IMR-90 (cell line): ENCODE results near the gene WDTC1. TPM values are rescaled to one million over a fixed set of nuclear protein-coding genes. Genes with fewer than 3 reads are reported as not detected.

Experiments
- ATAC-seq: fragments of 200-7000 bp; cut with Tn5 transposase; 2 replicates; pipeline ENCODE4 v1.9.1; 2020; ENCODE audit warnings: low read depth, mild to moderate bottlenecking, moderate library complexity
- BruUV-seq: library from RNA; stranded (reverse); fragments of 400-500 nt; replicated peaks from 2 replicates; lab custom pipeline; 2021; lab: Mats Ljungman, UMichigan
- CTCF ChIA-PET: fragments of 300-600 bp; formaldehyde crosslinking; extraction: SDS; loops from one replicate; lab custom pipeline; 2021; ENCODE audit warnings: antibody characterized with exemption; lab: Yijun Ruan, JAX
- POLR2A ChIA-PET: fragments of 300-600 bp; sonication (Branson Sonifier 250); formaldehyde crosslinking; loops from one replicate; lab custom pipeline; 2022; ENCODE audit warnings: antibody characterized with exemption; ENCODE audit not compliant: unreplicated experiment; lab: Charles Lee
- DNase-seq: peaks from one replicate; pipeline ENCODE4 v3.0.0; 2013
- H2AFZ ChIP-seq: replicated peaks from 2 replicates; pipeline ENCODE3; 2013; ENCODE audit warnings: low read length, mild to moderate bottlenecking; ENCODE audit not compliant: poor library complexity
- H2AK5ac ChIP-seq: 2 replicates; pipeline ENCODE4 v1.6.1; 2013; ENCODE audit warnings: low read depth, low read length, inconsistent platforms
- H2AK9ac ChIP-seq: replicated peaks from 2 replicates; pipeline ENCODE3; 2013; ENCODE audit warnings: mild to moderate bottlenecking, low read depth, low read length, moderate library complexity; ENCODE audit not compliant: poor library complexity
- H2BK120ac ChIP-seq: 2 replicates; pipeline ENCODE4 v1.6.1; 2013; ENCODE audit warnings: low read depth, low read length, inconsistent platforms
- H2BK15ac ChIP-seq: 3 replicates; pipeline ENCODE4 v1.6.1; 2013; ENCODE audit warnings: low read depth, low read length, inconsistent platforms
- H2BK20ac ChIP-seq: 2 replicates; pipeline ENCODE4 v1.6.1; 2013; ENCODE audit warnings: low read depth, mild to moderate bottlenecking, inconsistent platforms, low read length, moderate library complexity
- H2BK5ac ChIP-seq: 2 replicates; pipeline ENCODE4 v1.6.1; 2013; ENCODE audit warnings: mild to moderate bottlenecking, low read depth, low read length, inconsistent platforms; ENCODE audit not compliant: poor library complexity, severe bottlenecking
- H3K14ac ChIP-seq: replicated peaks from 2 replicates; pipeline ENCODE4 v1.6.1; 2013; ENCODE audit warnings: low read depth, low read length, inconsistent platforms
- H3K18ac ChIP-seq: 2 replicates; pipeline ENCODE4 v1.6.1; 2013; ENCODE audit warnings: low read depth, low read length, control low read depth
- H3K23ac ChIP-seq: 2 replicates; pipeline ENCODE4 v1.6.1; 2013; ENCODE audit warnings: low read depth, low read length, inconsistent platforms
- H3K27ac ChIP-seq: 2 replicates; pipeline ENCODE4 v1.5.1; 2013; ENCODE audit warnings: mild to moderate bottlenecking, control low read depth, low read length; ENCODE audit not compliant: insufficient read depth
- H3K27me3 ChIP-seq: 2 replicates; pipeline ENCODE4 v1.6.1; 2013; ENCODE audit warnings: low read length; ENCODE audit not compliant: control insufficient read depth, insufficient read depth
- H3K36me3 ChIP-seq: 2 replicates; pipeline ENCODE4 v1.6.1; 2013; ENCODE audit warnings: low read length, mixed read lengths; ENCODE audit not compliant: control insufficient read depth, insufficient read depth
- H3K4ac ChIP-seq: 2 replicates; pipeline ENCODE4 v1.6.1; 2013; ENCODE audit warnings: low read depth, low read length, inconsistent platforms
- H3K4me1 ChIP-seq: 2 replicates; pipeline ENCODE4 v1.6.1; 2013; ENCODE audit warnings: low read length, mixed read lengths; ENCODE audit not compliant: control insufficient read depth, insufficient read depth
- H3K4me2 ChIP-seq: 2 replicates; pipeline ENCODE4 v1.6.1; 2013; ENCODE audit warnings: low read depth, mild to moderate bottlenecking, control low read depth, low read length, moderate library complexity
- H3K4me3 ChIP-seq: 2 replicates; pipeline ENCODE4 v1.5.1; 2013; ENCODE audit warnings: low read depth, mild to moderate bottlenecking, control low read depth, low read length, moderate library complexity; ENCODE audit not compliant: insufficient read depth
- H3K56ac ChIP-seq: 2 replicates; pipeline ENCODE4 v1.6.1; 2013; ENCODE audit warnings: low read length, inconsistent platforms; ENCODE audit not compliant: insufficient read depth; ENCODE audit errors: extremely low read depth
- H3K79me1 ChIP-seq, 2 experiments: 2 replicates each; pipeline ENCODE4 v1.6.1; 2013; ENCODE audit warnings: low read length in 2 of 2, inconsistent platforms in 1 of 2, low read depth in 1 of 2
- H3K9ac ChIP-seq: 2 replicates; pipeline ENCODE4 v1.6.1; 2013; ENCODE audit warnings: low read depth, low read length, control low read depth
- H3K9me1 ChIP-seq: 2 replicates; pipeline ENCODE4 v1.6.1; 2013; ENCODE audit warnings: low read length, inconsistent platforms; ENCODE audit not compliant: insufficient read depth
- H3K9me3 ChIP-seq: 2 replicates; pipeline ENCODE4 v1.6.1; 2013; ENCODE audit warnings: low read length; ENCODE audit not compliant: control insufficient read depth, insufficient read depth
- H4K20me1 ChIP-seq: 2 replicates; pipeline ENCODE4 v1.6.1; 2013; ENCODE audit warnings: low read length, inconsistent platforms; ENCODE audit not compliant: insufficient read depth
- H4K5ac ChIP-seq: 2 replicates; pipeline ENCODE4 v1.6.1; 2013; ENCODE audit warnings: mild to moderate bottlenecking, low read depth, low read length, control low read depth
- H4K8ac ChIP-seq, 2 experiments: 2 replicates each; pipeline ENCODE4 v1.6.1; 2013; ENCODE audit warnings: low read depth in 2 of 2, low read length in 2 of 2, control low read depth in 1 of 2, inconsistent platforms in 1 of 2
- H4K91ac ChIP-seq: 2 replicates; pipeline ENCODE4 v1.6.1; 2013; ENCODE audit warnings: low read depth, low read length, inconsistent platforms; ENCODE audit not compliant: insufficient read depth
- CHD1 ChIP-seq: IDR thresholded peaks from 2 replicates; pipeline ENCODE4 v1.6.1; 2012; ENCODE audit warnings: low read depth, low read length, improper control_type of control experiment
- MAFK ChIP-seq: IDR thresholded peaks from 2 replicates; pipeline ENCODE4 v1.6.1; 2012; ENCODE audit warnings: low read depth, low read length, improper control_type of control experiment
- MAZ ChIP-seq: IDR thresholded peaks from 2 replicates; pipeline ENCODE4 v1.6.1; 2012; ENCODE audit warnings: low read depth, mild to moderate bottlenecking, low read length, improper control_type of control experiment, moderate library complexity, borderline replicate concordance
- NFE2L2 ChIP-seq: fragments of 150-350 bp; IDR thresholded peaks from 2 replicates; pipeline ENCODE4 v1.6.1; 2016; ENCODE audit warnings: low read depth, mild to moderate bottlenecking, low read length
- POLR2A ChIP-seq: IDR thresholded peaks from 2 replicates; pipeline ENCODE4 v1.6.1; 2012; ENCODE audit warnings: mild to moderate bottlenecking, low read depth, low read length
- RCOR1 ChIP-seq: IDR thresholded peaks from 2 replicates; pipeline ENCODE4 v1.6.1; 2012; ENCODE audit warnings: mild to moderate bottlenecking, low read length, improper control_type of control experiment; ENCODE audit not compliant: insufficient replicate concordance
- WGBS, 2 experiments: methylation state at CpG; one replicate each; pipeline versions ENCODE4 v1.1.5 to v1.1.7; 2013; ENCODE audit warnings: missing lambda C conversion rate in 2 of 2; ENCODE audit not compliant: insufficient read length in 1 of 2; ENCODE audit errors: extremely low coverage in 2 of 2; 5-methylcytosine and 5-hydroxymethylcytosine counted together
- dilution Hi-C: fragments of 300-500 bp; cut with HindIII; formaldehyde crosslinking; loops from one replicate; pipeline ENCODE4 v1.14.3; 2018; ENCODE audit warnings: low sequenced_read_pairs; ENCODE audit not compliant: unreplicated experiment
- in situ Hi-C: fragments of 300-500 bp; cut with MboI; formaldehyde crosslinking; loops from 3 replicates; pipeline ENCODE4 v1.14.3; 2019; ENCODE audit warnings: low sequenced_read_pairs, inconsistent platforms, mixed read lengths
- intact Hi-C: fragments of 100-400 bp; cut with micrococcal nuclease; formaldehyde crosslinking; loops from 2 replicates; pipeline ENCODE4 v1.10.0; 2022
- polyA plus RNA-seq, 3 experiments: library from polyadenylated mRNA; depleted of rRNA; stranded (reverse); fragments of >200 nt; gene quantifications; 2 replicates each; pipeline ENCODE4 v1.2.3, GENCODE V29; 2012; ENCODE audit warnings: low replicate concordance in 1 of 3
- total RNA-seq: library from RNA; depleted of rRNA; stranded (reverse); fragments of >200 nt; gene quantifications from 2 replicates; pipeline ENCODE4 v1.2.3, GENCODE V29; 2012

Gene WDTC1
- total and polyA plus RNA-seq, 2 of the 4 experiments (the other 2 are of a cell fraction): 9.9 to 15.2 TPM

DNA sequence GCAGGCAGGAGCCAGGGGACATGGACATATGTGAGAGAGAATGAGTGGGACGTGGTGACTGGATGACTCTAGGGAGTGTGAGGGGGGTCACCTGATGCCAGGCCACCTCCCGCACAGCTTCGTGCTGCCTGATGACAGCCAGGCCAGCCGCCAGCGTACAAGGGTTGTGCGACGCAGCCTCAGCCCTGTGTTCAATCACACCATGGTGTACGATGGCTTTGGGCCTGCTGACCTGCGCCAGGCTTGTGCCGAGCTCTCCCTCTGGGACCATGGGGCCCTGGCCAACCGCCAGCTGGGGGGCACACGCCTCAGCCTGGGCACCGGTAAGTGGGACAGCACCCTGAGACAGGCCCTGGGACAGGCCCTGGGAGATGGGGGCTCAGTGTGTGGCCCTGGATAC is 118.7 kb downstream of the WDTC1 start:
- in situ Hi-C loops (no loop called here), dilution Hi-C loops (no loop called here), intact Hi-C loops (no loop called here)
- POLR2A ChIA-PET: no interaction called here
- Histone ChIP-seq H3K9me3 (no peaks in the 10 kb centered on the region), H3K9ac (no peak overlapping the region), H4K5ac (no peak overlapping the region), H3K27me3 (no peaks in the 10 kb centered on the region; the same call in 1 of the 2 replicates), H3K36me3 (peaks cover 14% of the 10 kb centered on the region), H2BK5ac (no peak overlapping the region), H4K20me1 (no peaks in the 10 kb centered on the region), H2BK15ac (no peak overlapping the region), H2BK120ac (no peak overlapping the region), H2BK20ac (no peak overlapping the region), H3K79me1 (no peaks in the 10 kb centered on the region), H3K56ac (no peak overlapping the region), H3K4me3 (no peak overlapping the region), H3K18ac (no peak overlapping the region), H2AK5ac (no peak overlapping the region), H2AFZ (no peak overlapping the region), H3K4ac (no peak overlapping the region), H3K9me1 (no peaks in the 10 kb centered on the region; the same call in 1 of the 2 replicates), H3K14ac (no peak overlapping the region), H4K91ac (no peak overlapping the region), H2AK9ac (no peak overlapping the region), H3K4me2 (no peak overlapping the region), H3K23ac (no peak overlapping the region), H3K27ac (no peak overlapping the region), H3K4me1 (peaks cover 5% of the 10 kb centered on the region; the same call in 1 of the 2 replicates), H4K8ac (no peak overlapping the region)
- WGBS, 2 experiments: 92% methylated on average over 5 of the region's 13 CpGs; no CpG with 5 or more reads in 1 of the 2 experiments
- ATAC-seq (no peak), DNase-seq (no peak)
- TF ChIP-seq CHD1: no peak
- TF ChIP-seq NFE2L2: no peak
- TF ChIP-seq MAZ: no peak
- no peak for TF ChIP-seq MAFK
- no peak for TF ChIP-seq RCOR1
- no peak for TF ChIP-seq POLR2A
- CTCF ChIA-PET: interaction anchor here (0.6 kb wide), 1 partner anchor 8 kb away, joined by 3 read pairs; no protein-coding TSS in a partner anchor
- no TSS peak for BruUV-seq
